HG02588 (cell line): ENCODE results near the gene PDSS2.
A peak's percentile ranks its signal among the peaks of the same experiment; 100 is the strongest.
"Not testable (repeated sequence)": the region's sequence is repeated elsewhere in the genome, so short reads cannot be mapped to it uniquely, and the experiment has no call there.

Experiments
- ATAC-seq: cut with Tn5 transposase; IDR thresholded peaks from one replicate; pipeline ENCODE4 v1.9.1; 2021; ENCODE audit warnings: mild to moderate bottlenecking, moderate library complexity; ENCODE audit not compliant: unreplicated experiment

PDSS2 gene

GRCh38 chr6:107123501-107123900 is 335.9 kb downstream of the PDSS2 start:
- no peak for ATAC-seq

DNA sequence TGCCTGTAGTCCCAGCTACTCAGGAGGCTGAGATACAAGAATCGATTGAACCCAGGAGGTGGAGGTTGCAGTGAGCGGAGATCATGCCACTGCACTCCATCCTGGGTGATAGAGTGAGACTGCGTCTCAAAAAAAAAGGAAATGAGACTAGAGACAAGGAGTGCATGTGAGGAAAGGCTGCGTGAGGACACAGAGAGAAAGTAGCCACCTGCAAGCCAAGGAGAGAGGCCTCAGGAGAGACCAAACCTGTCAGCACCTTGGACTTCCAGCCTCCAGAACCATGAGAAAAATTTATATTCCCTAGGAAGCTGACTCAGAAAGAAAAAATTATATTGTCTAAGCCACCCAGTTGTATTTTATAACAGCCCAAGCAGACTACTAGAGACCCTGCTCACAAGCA is 336.6 kb downstream of the PDSS2 start:
- no peak for ATAC-seq

- no peak for ATAC-seq
Observed at GRCh38 chr6:107121964-107122495, 337.3 kb downstream of the PDSS2 start.

- ATAC-seq, result no peak
Observed at GRCh38 chr6:107121266-107121665, 338.1 kb downstream of the PDSS2 start.

DNA sequence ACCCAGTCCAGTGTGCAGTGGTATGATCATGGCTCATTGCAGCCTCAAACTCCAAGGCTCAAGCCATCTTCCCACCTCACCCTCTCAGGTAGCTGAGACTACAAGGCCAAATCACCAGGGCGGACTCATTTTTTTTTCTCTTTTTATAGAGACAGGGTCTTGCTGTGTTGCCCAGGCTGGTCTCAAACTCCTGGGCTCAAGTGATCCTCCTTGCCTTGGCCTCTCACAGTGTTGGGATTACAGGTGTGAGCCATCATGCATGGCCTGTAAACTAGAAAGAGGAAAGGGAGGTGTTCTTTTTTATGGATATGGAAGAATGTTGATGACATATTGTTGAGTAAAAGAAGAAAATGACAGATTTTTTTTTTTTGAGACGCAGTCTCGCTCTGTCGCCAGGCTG is 339.0 kb downstream of the PDSS2 start:
- no peak for ATAC-seq

- ATAC-seq, result no peak
Observed at GRCh38 chr6:107118976-107119375, 340.4 kb downstream of the PDSS2 start.

DNA sequence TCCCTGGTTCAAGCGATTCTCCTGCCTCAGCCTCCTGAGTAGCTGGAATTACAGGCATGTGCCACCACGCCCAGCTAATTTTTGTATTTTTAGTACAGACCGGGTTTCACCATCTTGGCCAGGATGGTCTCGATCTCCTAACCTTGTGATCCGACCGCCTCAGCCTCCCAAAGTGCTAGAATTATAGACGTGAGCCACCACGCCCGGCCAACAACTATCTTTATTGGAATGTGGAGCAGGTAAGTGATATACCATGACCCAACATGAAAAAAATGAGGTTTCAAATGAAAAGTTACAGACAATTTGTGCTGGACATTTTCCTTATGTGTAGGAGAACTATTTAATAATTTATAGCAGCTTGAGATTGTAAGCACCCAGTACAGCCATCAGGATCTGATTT is 340.8 kb downstream of the PDSS2 start:
- not testable (repeated sequence) for ATAC-seq

DNA sequence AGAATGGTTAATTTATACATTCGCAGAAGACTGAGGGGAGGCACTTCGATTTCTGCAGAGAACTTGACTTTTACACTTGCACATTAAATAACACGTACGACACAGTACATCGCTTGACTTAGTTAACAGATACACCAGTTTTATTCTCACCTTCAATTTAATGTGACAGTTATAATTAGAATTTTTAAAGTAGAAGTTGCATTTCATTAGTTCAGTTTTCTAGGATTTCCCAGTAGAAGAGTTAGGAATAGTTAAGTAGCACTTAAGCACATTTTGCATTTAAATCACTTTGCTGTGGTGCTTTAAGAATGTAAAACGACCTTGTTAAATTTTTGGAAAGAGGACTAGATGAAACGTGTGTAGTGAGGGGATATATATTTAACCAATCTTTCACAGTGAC is 342.4 kb downstream of the PDSS2 start:
- ATAC-seq, result no peak

GRCh38 chr6:107116328-107116892 is 343.0 kb downstream of the PDSS2 start:
- ATAC-seq, result no peak

DNA sequence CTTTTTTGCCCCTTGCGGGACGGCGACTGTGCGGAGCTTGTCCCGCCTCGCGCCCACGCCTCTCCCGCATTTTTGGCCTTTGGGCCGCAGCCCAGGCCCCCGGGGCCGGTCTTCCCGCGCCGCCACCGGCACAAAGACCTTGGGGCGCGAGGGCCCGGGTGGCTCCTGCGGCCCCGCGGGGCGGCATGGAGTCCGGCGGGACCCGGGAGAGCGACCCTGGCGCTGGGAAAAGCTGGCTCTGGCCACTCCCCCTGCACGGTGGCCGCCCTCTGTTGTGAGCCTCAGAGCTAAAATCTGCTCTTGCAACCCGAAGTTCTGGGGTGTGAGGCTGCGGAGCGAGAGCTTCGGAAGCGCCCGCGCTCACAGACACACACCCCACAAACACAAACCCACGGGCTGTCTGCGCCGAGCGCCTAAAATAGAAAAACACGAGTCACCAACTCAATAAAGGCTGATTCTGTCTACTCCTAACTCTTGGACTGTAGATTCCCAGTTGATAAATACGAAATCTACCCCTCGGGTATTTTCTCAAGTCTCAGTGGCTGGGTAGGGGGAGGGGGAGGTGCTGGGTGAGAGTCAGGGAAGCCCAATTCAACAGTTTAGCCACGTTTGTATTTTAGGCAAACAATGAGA is 343.6 kb downstream of the PDSS2 start:
- no peak for ATAC-seq

DNA sequence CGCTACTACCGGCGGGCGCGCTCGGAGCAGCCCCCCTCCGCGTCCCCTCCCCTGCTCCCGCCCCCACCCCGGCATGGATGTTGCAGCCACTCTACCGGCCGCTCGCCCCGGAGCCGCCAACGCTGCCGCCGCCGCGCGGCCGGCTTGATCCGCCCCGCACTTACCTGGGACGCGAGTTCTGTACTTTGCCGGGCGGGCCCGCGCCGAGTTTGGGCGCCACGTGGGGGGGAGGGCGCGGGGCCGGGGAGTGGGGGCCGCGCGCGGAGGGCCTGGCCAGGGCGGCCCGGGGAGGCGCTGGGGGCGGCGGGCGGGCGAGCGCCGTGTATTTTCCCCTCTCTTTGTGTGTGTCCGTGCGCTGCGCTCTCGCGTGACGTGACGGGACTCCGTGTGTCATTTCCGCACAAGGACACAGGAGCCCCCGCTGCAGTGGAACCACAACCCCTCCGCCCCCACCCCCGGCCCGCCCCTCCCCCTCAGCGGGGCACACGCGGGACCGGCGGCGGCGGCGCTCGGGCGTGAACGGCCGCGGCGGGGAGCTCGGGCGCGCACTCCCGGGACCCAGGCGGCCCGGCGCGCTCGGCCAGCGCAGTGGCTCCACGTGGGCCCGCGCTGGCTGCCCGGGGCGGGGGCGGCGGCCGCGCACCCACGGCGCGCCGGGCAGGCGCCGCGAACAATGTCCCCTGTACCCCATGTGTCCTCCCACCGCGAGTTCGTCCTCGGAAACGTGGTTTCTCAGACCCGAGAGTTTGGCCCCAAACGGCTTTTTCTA is 344.3 kb downstream of the PDSS2 start, which contains the start of gene BEND3:
Gene BEND3, minus strand, starts transcription at position 590 of the 769 bp plus-strand sequence. CDS start 16,230 bp downstream, outside the sequence.
- peak; percentile 23 for ATAC-seq

DNA sequence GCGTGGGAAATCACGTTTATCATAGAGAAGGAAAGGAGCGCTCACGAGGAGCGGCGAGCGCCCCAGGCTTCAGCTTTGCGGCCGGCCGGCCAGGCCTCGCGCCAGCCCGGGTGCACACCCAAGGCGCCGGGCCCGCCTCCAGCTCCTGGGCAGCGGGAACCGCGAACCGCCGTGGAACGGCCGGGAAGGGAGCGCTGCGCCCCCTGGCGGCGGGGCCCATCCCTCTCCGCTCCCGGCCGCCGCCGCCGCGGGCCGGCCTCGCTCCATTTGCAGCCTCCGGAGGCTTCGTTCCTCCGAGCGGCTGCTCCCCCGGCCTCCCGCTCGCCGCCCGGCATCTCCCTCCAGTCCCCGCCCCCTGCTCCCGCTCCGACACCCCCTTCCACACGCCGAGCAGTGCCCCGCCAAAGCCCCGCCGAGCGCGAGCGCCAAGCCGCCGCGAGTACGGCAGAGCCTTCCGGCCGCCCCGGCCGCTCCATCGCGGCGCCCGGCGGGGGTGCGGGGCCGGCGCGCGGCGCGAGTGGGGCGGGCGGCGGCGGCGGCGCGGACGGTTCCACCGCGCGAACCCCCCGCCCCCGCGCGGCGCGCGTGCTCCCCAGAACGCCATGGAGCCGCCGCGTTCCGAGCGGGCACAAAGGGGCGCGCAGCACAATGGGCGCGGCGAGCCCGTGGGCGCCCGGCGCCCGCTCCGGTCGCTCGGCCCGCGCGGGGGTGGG is 345.0 kb downstream of the PDSS2 start:
- peak; percentile 71 for ATAC-seq

DNA sequence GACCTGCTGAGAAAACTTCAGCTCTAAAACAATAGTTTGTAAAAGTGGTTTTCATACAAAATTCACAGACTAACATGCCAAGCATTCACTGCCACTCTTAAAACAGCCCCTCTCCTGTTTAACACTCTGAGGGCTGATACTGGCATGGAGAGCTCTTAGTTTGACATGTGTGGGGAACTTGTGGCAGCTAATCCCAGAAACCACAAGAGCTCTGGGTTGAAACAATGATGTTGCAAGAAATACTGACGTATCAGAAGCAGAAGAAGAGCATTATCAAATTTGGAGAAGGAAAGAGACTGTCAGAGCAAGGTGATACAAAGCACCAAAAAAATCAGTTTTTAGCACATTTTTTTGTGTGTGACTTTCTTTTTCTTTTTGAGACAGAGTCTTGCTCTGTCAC is 349.2 kb downstream of the PDSS2 start:
- ATAC-seq, result no peak

GRCh38 chr6:107108201-107108890 is 351.0 kb downstream of the PDSS2 start:
- no peak for ATAC-seq

- no peak for ATAC-seq
Observed at GRCh38 chr6:107107791-107108190, 351.6 kb downstream of the PDSS2 start.

- no peak for ATAC-seq
Observed at GRCh38 chr6:107106165-107106564, 353.2 kb downstream of the PDSS2 start.

GRCh38 chr6:107105511-107106116 is 353.8 kb downstream of the PDSS2 start:
- ATAC-seq, result no peak

- no peak for ATAC-seq
Observed at GRCh38 chr6:107103082-107103481, 356.3 kb downstream of the PDSS2 start.
